Purkinje cell (primary cell): ENCODE measurements around the gene USP6NL. TPM values are rescaled to one million over a fixed set of nuclear protein-coding genes. Genes with fewer than 3 reads are reported as not detected.

ENCODE experiments used
- polyA plus RNA-seq: library from polyadenylated mRNA; unstranded; fragments of >200 nt; fragmentation: Nextera tagmentation; gene quantifications from 2 replicates; pipeline ENCODE4 v1.2.1, GENCODE V29; 2014

The USP6NL gene
- 12.8 and 14.0 TPM in 2 replicates for polyA plus RNA-seq

DNA sequence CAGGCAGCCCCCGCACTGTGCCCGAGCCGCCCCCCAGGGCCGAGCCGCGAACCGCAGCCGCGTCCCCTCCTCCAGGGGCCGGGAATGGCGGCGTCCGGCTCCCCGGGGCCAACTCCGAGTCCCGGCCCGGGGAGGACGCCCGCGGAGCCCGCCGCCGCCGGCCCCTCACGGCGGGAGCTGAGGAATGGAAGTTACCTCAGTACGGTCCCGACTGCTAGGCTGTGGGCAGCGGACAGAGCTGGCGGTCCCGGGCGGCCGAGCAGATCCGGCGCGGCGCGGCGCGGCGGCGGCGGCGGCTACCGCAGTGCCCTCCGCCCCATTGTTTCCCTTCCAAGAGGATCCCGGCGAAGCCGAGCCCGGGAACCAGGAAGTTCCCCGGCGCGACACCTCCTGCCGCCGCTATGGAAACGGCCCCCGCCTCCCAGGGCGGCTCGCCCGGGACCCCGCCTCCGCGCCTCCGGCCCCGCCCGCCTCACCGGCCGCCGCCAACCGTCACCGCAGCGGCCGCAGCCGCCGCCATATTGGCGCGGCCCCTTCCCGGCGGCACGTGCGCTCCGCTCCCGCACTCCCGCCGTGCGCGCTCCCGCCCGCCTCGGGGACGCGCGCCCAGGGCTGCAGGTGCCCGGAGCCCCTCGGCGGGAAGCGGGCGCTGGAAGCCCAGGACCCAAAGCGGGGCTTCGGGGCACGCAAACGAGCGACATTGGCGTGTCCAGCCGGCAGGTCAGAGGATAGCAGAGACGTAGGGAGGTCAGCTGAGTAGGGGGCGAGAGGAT lies at the start of gene USP6NL:
TSS of gene USP6NL (minus strand) at position 403 of the 773 bp plus-strand sequence. CDS start 14,016 bp downstream, outside the sequence.

Other genes with a start within 250 kb of the USP6NL start
- gene ECHDC3, start 130.7 kb upstream of the USP6NL start, polyA plus RNA-seq = 1.4 TPM in 1 of 2 replicates, not detected in the other
- 0.26 and 0.55 TPM in 2 replicates for gene PROSER2, start 211.7 kb upstream of the USP6NL start, polyA plus RNA-seq